Ovary (tissue), 9 donors: ENCODE results near the gene METTL26. TPM values are rescaled to one million over a fixed set of nuclear protein-coding genes. Genes with fewer than 3 reads are reported as not detected.

ENCODE experiments used
- DNase-seq, 5 donors: peaks; one replicate each; pipeline ENCODE4 v3.0.0-alpha.2; 2019 to 2020
- H3K27ac ChIP-seq, 2 donors: fragments of 200-600 bp; one replicate each; pipeline versions ENCODE4 v1.5.1 to v1.8.0; 2019 to 2022
- H3K27me3 ChIP-seq: fragments of 200-600 bp; one replicate; pipeline ENCODE4 v1.8.0; 2022
- H3K36me3 ChIP-seq: fragments of 200-600 bp; sonication (generic); one replicate; pipeline ENCODE4 v1.5.1; 2019
- H3K4me1 ChIP-seq: one replicate; pipeline ENCODE4 v1.8.1; 2013; ENCODE audit warnings: mild to moderate bottlenecking, moderate library complexity; ENCODE audit not compliant: insufficient read depth
- H3K4me3 ChIP-seq: fragments of 200-600 bp; sonication (generic); one replicate; pipeline ENCODE4 v1.5.1; 2017
- H3K9me3 ChIP-seq, 2 donors: fragments of 200-600 bp in 1 of 2; sonication (generic) in 1 of 2; one replicate each; pipeline versions ENCODE4 v1.5.1 to v1.8.1; 2013 to 2019; ENCODE audit warnings: mild to moderate bottlenecking in 1 of 2, moderate library complexity in 1 of 2
- CTCF ChIP-seq, 3 donors: fragments of 450-650 bp in 2 of 3; fragments of 200-600 bp in 1 of 3; IDR thresholded peaks; one replicate each; pipeline versions ENCODE4 v1.5.1 to v1.8.0; 2016 to 2022; ENCODE audit warnings: antibody characterized with exemption in 3 of 3, mild to moderate bottlenecking in 1 of 3
- EP300 ChIP-seq: sonication (generic); formaldehyde crosslinking; IDR thresholded peaks from one replicate; pipeline ENCODE4 v1.6.1; 2017; ENCODE audit warnings: antibody characterized with exemption
- POLR2A ChIP-seq: fragments of 450-650 bp; IDR thresholded peaks from one replicate; pipeline ENCODE4 v1.6.1; 2017; ENCODE audit warnings: antibody characterized with exemption, mild to moderate bottlenecking, moderate library complexity
- WGBS, 3 donors: extraction: QIAGEN DNeasy Blood & Tissue Kit in 1 of 3; methylation state at CpG; one replicate each; pipeline versions ENCODE4 v1.1.5 to v1.1.7; 2013 to 2017; 5-methylcytosine and 5-hydroxymethylcytosine counted together
- intact Hi-C, 4 donors: fragments of 100-400 bp; cut with DNase I; formaldehyde crosslinking; loops; one replicate each; pipeline versions ENCODE4 v1.11.0 to v1.15.1; 2022 to 2023
- polyA plus RNA-seq, 2 donors: library from polyadenylated mRNA; stranded (reverse); fragments of 200-250 nt in 1 of 2; fragments of 350-450 nt in 1 of 2; fragmentation: Illumina TruSeq in 1 of 2; extraction: RNeasy Lipid Tissue Mini Kit (QIAGEN cat#74804) in 1 of 2; gene quantifications; one replicate each; pipeline ENCODE4 v1.2.3, GENCODE V29; 2013 to 2014
- total RNA-seq, 7 donors: library from RNA; depleted of rRNA in 2 of 7; stranded (reverse); fragments of >200 nt in 2 of 7; fragmentation: NEBNext Ultra II Directional in 3 of 7; extraction: Animal tissue kit (Norgen Biotek cat#: 25700) in 3 of 7; gene quantifications; one replicate each; pipeline versions ENCODE4 v1.1.0 to v1.2.4, GENCODE V29; 2016 to 2023
- donor health status: DM: no; HTN: no; CAD: no; lungs with moderate emphysema.
- donor health status: DM: no; HTN: no; CAD: no.
- donor health status: Bipolar disorder and iron deficiency.
- donor health status: DM: yes; HTN: yes; CAD: no.
- donor health status: DM: no; HTN: no; CAD: no.
- donor health status: DM: yes; HTN: yes; CAD: no.

Gene METTL26
- total and polyA plus RNA-seq, 9 donors, result 12.2 to 139 (median 75.9) TPM

- peak overlapping the region; percentile 41 to 82 for H3K27ac ChIP-seq
- no peaks in the 10 kb centered on the region for H3K27me3 ChIP-seq
- H3K9me3 ChIP-seq, result no peaks in the 10 kb centered on the region
- peak overlapping the region; percentile 73 for H3K4me3 ChIP-seq
- intact Hi-C loops, result loop anchor here in 1 of 4 donors (5.0 kb wide), 1 partner anchor 60 kb away; no protein-coding TSS in a partner anchor
- no peak for TF ChIP-seq EP300
- TF ChIP-seq POLR2A, result no peak
- DNase-seq, result peak; percentile 81 to 85 (median 83)
- H3K36me3 ChIP-seq, result no peaks in the 10 kb centered on the region
- WGBS, 3 donors, result 5 to 9% (median 6%) methylated on average over 33 to 72 of the region's 72 CpGs
- H3K4me1 ChIP-seq, result peaks cover 16% of the 10 kb centered on the region
These were observed 6.3 kb upstream of the METTL26 start for GRCh38 chr16:642189-643049.

GRCh38 chr16:641326-642188 lies 5.5 kb upstream of the METTL26 start, which contains the start of gene MCRIP2:
TSS of gene MCRIP2 (plus strand) at chr16:641828. CDS start at chr16:641992, 164 bp downstream.
- peak; percentile 85 to 92 (median 90) for DNase-seq
- peak within 1 kb of the TSS; percentile 73 for H3K4me3 ChIP-seq
- TF ChIP-seq CTCF (IDR thresholded peaks at IDR 0.05) (no peak), EP300 (no peak), POLR2A (no peak)
- intact Hi-C loops, result loop anchor here in 1 of 4 donors (5.0 kb wide), 1 partner anchor 59 kb away; no protein-coding TSS in a partner anchor
- H3K27ac ChIP-seq, result peak within 1 kb of the TSS; percentile 64 to 82
- H3K36me3 ChIP-seq, result no peaks in the 10 kb centered on the region
- peaks cover 17% of the 10 kb centered on the region for H3K4me1 ChIP-seq
- WGBS, 3 donors, result 1 to 2% (median 1%) methylated on average over 8 to 81 of the region's 81 CpGs
- H3K9me3 ChIP-seq, result no peaks in the 10 kb centered on the region
- H3K27me3 ChIP-seq, result no peaks in the 10 kb centered on the region

GRCh38 chr16:640614-641013 lies 4.5 kb upstream of the METTL26 start:
- H3K4me3 ChIP-seq, result no peak overlapping the region
- WGBS, 3 donors, result 85 to 96% (median 90%) methylated on average over 3 to 5 of the region's 5 CpGs

GRCh38 chr16:638836-639235 lies 2.7 kb upstream of the METTL26 start:
- intact Hi-C loops, result loop anchor here in 1 of 4 donors (5.0 to 10.0 kb wide), 2 partner anchors 47 to 1326 kb away; partner anchors contain the start of genes RAB40C, RNF151 and RPS2
- peak in 2 of 5 donors; percentile 19 to 34 for DNase-seq
- Histone ChIP-seq H3K27me3 (no peaks in the 10 kb centered on the region), H3K36me3 (no peaks in the 10 kb centered on the region), H3K27ac (no peak overlapping the region), H3K4me3 (no peak overlapping the region), H3K4me1 (peaks cover 19% of the 10 kb centered on the region), H3K9me3 (no peaks in the 10 kb centered on the region)
- no peak for TF ChIP-seq CTCF (IDR thresholded peaks at IDR 0.05)
- no peak for TF ChIP-seq EP300
- TF ChIP-seq POLR2A, result no peak
- WGBS, 3 donors, result 61 to 68% (median 64%) methylated on average over 9 of the region's 9 CpGs

More at GRCh38 chr16:640614-641013, 4.5 kb upstream of the METTL26 start:
- Histone ChIP-seq H3K4me1 (peaks cover 16% of the 10 kb centered on the region), H3K27me3 (no peaks in the 10 kb centered on the region), H3K27ac (no peak overlapping the region), H3K9me3 (no peaks in the 10 kb centered on the region), H3K36me3 (no peaks in the 10 kb centered on the region)
- peak in 1 of 5 donors; percentile 36 for DNase-seq
- no peak for TF ChIP-seq POLR2A
- no peak for TF ChIP-seq EP300
- no peak for TF ChIP-seq CTCF (IDR thresholded peaks at IDR 0.05)
- intact Hi-C loops, result loop anchor here in 1 of 4 donors (5.0 kb wide), 1 partner anchor 58 kb away; no protein-coding TSS in a partner anchor
